Panc1 (cell line): ENCODE measurements around the gene SPTBN1. TPM values are rescaled to one million over a fixed set of nuclear protein-coding genes. Genes with fewer than 3 reads are reported as not detected.

ENCODE experiments used
- ATAC-seq: fragments of 200-7000 bp; cut with Tn5 transposase; 2 replicates; pipeline ENCODE4 v1.9.1; 2020; ENCODE audit warnings: mild to moderate bottlenecking, moderate library complexity
- BruUV-seq: library from RNA; stranded (reverse); fragments of 400-500 nt; replicated peaks from 2 replicates; lab custom pipeline; 2021; lab: Mats Ljungman, UMichigan
- CTCF ChIA-PET: fragments of 300-600 bp; sonication (Branson Sonifier 250); formaldehyde crosslinking; loops from one replicate; lab custom pipeline; 2022; ENCODE audit warnings: antibody characterized with exemption; lab: Charles Lee
- POLR2A ChIA-PET: fragments of 300-600 bp; sonication (Branson Sonifier 250); formaldehyde crosslinking; loops from one replicate; lab custom pipeline; 2022; ENCODE audit warnings: antibody characterized with exemption; lab: Charles Lee
- DNase-seq: peaks from one replicate; pipeline ENCODE4 v3.0.0-alpha.2; 2010; ENCODE audit warnings: low read depth, low spot score
- H3K27ac ChIP-seq: 2 replicates; pipeline ENCODE4 v1.5.1; 2011; ENCODE audit warnings: mild to moderate bottlenecking, low read length, inconsistent platforms
- H3K27me3 ChIP-seq: fragments of 200-500 bp; sonication (Bioruptor generic); 2 replicates; pipeline ENCODE4 v1.6.0; 2014; ENCODE audit warnings: low read length, inconsistent platforms; ENCODE audit not compliant: control insufficient read depth, insufficient read depth
- H3K36me3 ChIP-seq: fragments of 200-500 bp; sonication (Bioruptor generic); 2 replicates; pipeline ENCODE4 v1.5.1; 2014; ENCODE audit warnings: inconsistent platforms, mild to moderate bottlenecking, low read length, moderate library complexity; ENCODE audit not compliant: control insufficient read depth, insufficient read depth
- H3K4me1 ChIP-seq: 2 replicates; pipeline ENCODE4 v1.5.1; 2011; ENCODE audit warnings: inconsistent platforms, mild to moderate bottlenecking, low read length, moderate library complexity; ENCODE audit not compliant: control insufficient read depth, insufficient read depth
- H3K4me3 ChIP-seq, 2 experiments: 2 replicates each; pipeline ENCODE4 v1.5.1; 2011 to 2012; ENCODE audit warnings: low read depth in 2 of 2, low read length in 2 of 2, mild to moderate bottlenecking in 2 of 2, inconsistent platforms in 1 of 2, moderate library complexity in 1 of 2
- H3K9me3 ChIP-seq: fragments of 200-500 bp; sonication (Bioruptor generic); 2 replicates; pipeline ENCODE4 v1.5.1; 2014; ENCODE audit warnings: low read depth, mild to moderate bottlenecking, inconsistent platforms, low read length, moderate library complexity; ENCODE audit not compliant: control insufficient read depth, insufficient read depth
- POLR2AphosphoS5 ChIP-seq: IDR thresholded peaks from 2 replicates; pipeline ENCODE4 v1.6.1; 2012; ENCODE audit warnings: mild to moderate bottlenecking, low read depth, low read length, moderate library complexity
- SIN3A ChIP-seq: IDR thresholded peaks from 2 replicates; pipeline ENCODE4 v1.6.1; 2012; ENCODE audit warnings: low read depth, mild to moderate bottlenecking, low read length, moderate library complexity, borderline replicate concordance; ENCODE audit not compliant: insufficient read depth
- TCF7L2 ChIP-seq: IDR thresholded peaks from 2 replicates; pipeline ENCODE4 v1.6.1; 2011; ENCODE audit warnings: mild to moderate bottlenecking, low read depth, low read length, inconsistent platforms
- in situ Hi-C: cut with HindIII; loops from 2 replicates; pipeline ENCODE4 v1.10.0; 2016; ENCODE audit warnings: low sequenced_read_pairs, low pct_unique_long_range_greater_than_20kb
- intact Hi-C: fragments of 100-400 bp; cut with micrococcal nuclease; formaldehyde crosslinking; loops from one replicate; pipeline ENCODE4 v1.10.0; 2022; ENCODE audit not compliant: unreplicated experiment
- total RNA-seq: library from RNA; stranded (reverse); gene quantifications from one replicate; pipeline ENCODE4 v1.2.1, GENCODE V29; 2021; ENCODE audit not compliant: unreplicated experiment
- TF ChIP-seq, protein P1 (sequence below), 2 experiments: IDR thresholded peaks; 2 replicates each; pipeline ENCODE4 v1.6.1; 2011 to 2012; ENCODE audit warnings: low read depth in 2 of 2, control low read depth in 1 of 2, low read length in 1 of 2, mild to moderate bottlenecking in 1 of 2, moderate library complexity in 1 of 2; ENCODE audit not compliant: insufficient read depth in 1 of 2
- TF ChIP-seq, protein P2 (sequence below): fragments of 450-650 bp; IDR thresholded peaks from 2 replicates; pipeline ENCODE4 v1.5.1; 2017; ENCODE audit warnings: mild to moderate bottlenecking

SPTBN1 gene
- total RNA-seq, 1 experiment from 2014 or later: 169 TPM

DNA sequence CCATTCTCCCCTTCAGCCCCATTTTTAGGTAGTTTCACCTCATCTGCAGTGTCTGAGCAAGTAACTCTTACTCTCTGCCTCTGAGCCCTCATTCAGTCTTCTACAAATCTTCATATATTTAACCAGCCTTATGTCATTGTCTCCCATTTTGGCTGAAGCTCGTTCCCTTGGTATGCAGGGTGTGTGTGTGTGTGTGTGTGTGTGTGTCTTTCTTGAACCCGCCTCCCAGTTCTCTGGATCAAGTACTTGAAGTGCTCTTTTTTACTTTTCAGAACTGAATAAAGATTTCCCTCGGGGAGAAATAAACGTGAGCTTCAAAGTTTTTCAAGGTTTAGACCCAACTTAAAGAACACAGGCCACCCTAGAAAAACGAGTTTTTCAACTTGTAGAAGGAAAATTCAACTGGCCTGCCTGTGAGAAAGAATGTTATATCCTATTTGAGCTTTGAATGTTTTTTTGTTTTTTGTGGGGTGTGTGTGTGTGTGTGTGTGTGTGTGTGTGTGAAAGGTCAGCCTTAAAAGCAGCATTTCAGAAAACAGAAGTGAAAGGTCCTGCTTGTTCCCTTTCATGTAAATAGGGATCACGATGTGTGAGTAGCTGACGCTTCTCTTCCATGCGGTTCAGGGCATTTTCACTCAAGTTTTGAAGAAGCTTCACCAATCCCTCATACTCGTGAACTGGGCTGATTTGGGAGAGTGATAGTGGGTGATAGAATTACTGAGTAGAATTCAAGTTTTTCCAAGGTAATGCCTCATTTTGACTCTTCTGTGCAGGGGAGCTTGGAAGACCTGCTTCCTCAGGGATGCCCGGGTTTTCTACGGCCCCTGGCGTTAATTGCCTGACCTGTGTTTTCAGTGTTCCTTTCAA, 216.7 kb downstream of the SPTBN1 start:
- intact Hi-C loops (no loop called here), in situ Hi-C loops (no loop called here)
- BruUV-seq: no TSS peak
- H3K4me3 ChIP-seq: no peak overlapping the region
- TF ChIP-seq, protein P1, sequence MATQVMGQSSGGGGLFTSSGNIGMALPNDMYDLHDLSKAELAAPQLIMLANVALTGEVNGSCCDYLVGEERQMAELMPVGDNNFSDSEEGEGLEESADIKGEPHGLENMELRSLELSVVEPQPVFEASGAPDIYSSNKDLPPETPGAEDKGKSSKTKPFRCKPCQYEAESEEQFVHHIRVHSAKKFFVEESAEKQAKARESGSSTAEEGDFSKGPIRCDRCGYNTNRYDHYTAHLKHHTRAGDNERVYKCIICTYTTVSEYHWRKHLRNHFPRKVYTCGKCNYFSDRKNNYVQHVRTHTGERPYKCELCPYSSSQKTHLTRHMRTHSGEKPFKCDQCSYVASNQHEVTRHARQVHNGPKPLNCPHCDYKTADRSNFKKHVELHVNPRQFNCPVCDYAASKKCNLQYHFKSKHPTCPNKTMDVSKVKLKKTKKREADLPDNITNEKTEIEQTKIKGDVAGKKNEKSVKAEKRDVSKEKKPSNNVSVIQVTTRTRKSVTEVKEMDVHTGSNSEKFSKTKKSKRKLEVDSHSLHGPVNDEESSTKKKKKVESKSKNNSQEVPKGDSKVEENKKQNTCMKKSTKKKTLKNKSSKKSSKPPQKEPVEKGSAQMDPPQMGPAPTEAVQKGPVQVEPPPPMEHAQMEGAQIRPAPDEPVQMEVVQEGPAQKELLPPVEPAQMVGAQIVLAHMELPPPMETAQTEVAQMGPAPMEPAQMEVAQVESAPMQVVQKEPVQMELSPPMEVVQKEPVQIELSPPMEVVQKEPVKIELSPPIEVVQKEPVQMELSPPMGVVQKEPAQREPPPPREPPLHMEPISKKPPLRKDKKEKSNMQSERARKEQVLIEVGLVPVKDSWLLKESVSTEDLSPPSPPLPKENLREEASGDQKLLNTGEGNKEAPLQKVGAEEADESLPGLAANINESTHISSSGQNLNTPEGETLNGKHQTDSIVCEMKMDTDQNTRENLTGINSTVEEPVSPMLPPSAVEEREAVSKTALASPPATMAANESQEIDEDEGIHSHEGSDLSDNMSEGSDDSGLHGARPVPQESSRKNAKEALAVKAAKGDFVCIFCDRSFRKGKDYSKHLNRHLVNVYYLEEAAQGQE (IDR thresholded peaks at IDR 0.05; ENCODE audit: insufficient read depth in 1 of 2, low read depth in 2 of 2, low read length in 1 of 2): no peak
- TF ChIP-seq SIN3A: no peak
- TF ChIP-seq TCF7L2: no peak
- TF ChIP-seq, protein P2, sequence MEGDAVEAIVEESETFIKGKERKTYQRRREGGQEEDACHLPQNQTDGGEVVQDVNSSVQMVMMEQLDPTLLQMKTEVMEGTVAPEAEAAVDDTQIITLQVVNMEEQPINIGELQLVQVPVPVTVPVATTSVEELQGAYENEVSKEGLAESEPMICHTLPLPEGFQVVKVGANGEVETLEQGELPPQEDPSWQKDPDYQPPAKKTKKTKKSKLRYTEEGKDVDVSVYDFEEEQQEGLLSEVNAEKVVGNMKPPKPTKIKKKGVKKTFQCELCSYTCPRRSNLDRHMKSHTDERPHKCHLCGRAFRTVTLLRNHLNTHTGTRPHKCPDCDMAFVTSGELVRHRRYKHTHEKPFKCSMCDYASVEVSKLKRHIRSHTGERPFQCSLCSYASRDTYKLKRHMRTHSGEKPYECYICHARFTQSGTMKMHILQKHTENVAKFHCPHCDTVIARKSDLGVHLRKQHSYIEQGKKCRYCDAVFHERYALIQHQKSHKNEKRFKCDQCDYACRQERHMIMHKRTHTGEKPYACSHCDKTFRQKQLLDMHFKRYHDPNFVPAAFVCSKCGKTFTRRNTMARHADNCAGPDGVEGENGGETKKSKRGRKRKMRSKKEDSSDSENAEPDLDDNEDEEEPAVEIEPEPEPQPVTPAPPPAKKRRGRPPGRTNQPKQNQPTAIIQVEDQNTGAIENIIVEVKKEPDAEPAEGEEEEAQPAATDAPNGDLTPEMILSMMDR: no peak
- no peak for TF ChIP-seq POLR2AphosphoS5
- CTCF ChIA-PET: interaction anchor here (0.5 to 0.6 kb wide), 2 partner anchors 16 to 32 kb away, joined by 3 to 4 read pairs; no protein-coding TSS in a partner anchor
- H3K9me3 ChIP-seq: no peaks in the 10 kb centered on the region
- H3K4me1 ChIP-seq: no peaks in the 10 kb centered on the region
- H3K36me3 ChIP-seq: peaks cover 6% of the 10 kb centered on the region; the same call in 1 of the 2 replicates
- POLR2A ChIA-PET: interaction anchor here (0.6 kb wide), 1 partner anchor 205 kb away, joined by 3 read pairs; no protein-coding TSS in a partner anchor
- ATAC-seq (no peak), DNase-seq (no peak)
- no peak overlapping the region for H3K27ac ChIP-seq
- H3K27me3 ChIP-seq: no peaks in the 10 kb centered on the region

DNA sequence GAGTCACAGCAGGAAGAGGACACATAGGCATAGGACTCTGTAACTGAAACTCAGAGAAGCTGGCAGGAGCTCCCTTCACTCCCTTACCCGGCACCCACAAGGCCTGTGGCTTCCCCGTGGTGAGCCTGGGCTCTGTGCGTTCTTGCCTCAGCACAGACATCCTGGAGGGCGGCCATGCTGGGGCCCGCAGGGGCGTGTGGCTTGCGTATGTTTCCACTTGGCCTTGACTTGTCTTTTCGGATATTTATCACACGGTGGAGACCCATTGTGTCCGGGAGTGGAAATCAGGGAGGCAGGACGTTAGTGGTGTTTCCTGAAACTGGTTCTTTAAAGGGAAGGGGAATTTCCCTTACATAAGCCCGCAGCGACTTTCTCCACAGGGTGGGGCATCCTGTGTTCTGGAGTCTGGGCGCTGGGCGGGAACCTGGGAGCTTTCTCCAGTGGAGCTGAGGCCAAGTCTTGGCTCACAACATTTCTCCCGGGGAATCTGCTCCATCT, 217.4 kb downstream of the SPTBN1 start:
- Histone ChIP-seq H3K4me1 (no peaks in the 10 kb centered on the region), H3K27ac (no peak overlapping the region), H3K4me3 (no peak overlapping the region), H3K27me3 (no peaks in the 10 kb centered on the region), H3K36me3 (peaks cover 3% of the 10 kb centered on the region; the same call in 1 of the 2 replicates), H3K9me3 (no peaks in the 10 kb centered on the region)
- no TSS peak for BruUV-seq
- DNase-seq: no peak
- ATAC-seq: peak; percentile 34; the same call in 1 of the 2 replicates
- TF ChIP-seq, protein P2: no peak
- TF ChIP-seq POLR2AphosphoS5: no peak
- no peak for TF ChIP-seq TCF7L2
- TF ChIP-seq, protein P1 (IDR thresholded peaks at IDR 0.05; ENCODE audit: insufficient read depth in 1 of 2, low read depth in 2 of 2, low read length in 1 of 2): no peak
- no peak for TF ChIP-seq SIN3A
- intact Hi-C loops: no loop called here
- in situ Hi-C loops: no loop called here
- POLR2A ChIA-PET: interaction anchor here (0.6 kb wide), 1 partner anchor 204 kb away, joined by 3 read pairs; no protein-coding TSS in a partner anchor
- CTCF ChIA-PET: interaction anchor here (0.6 kb wide), 1 partner anchor 17 kb away, joined by 3 read pairs; no protein-coding TSS in a partner anchor
